ENCODE measurements around the gene GJC1. TPM values are rescaled to one million over a fixed set of nuclear protein-coding genes. Genes with fewer than 3 reads are reported as not detected.

GJC1 gene
- total RNA-seq, 1 donor from 2014 or later, result 75.2 TPM

- TF ChIP-seq CTCF (IDR thresholded peaks at IDR 0.05; ENCODE audit: unreplicated experiment), result no peak
- Mint-ChIP-seq H3K4me3 (ENCODE audit: low read depth) (no peak overlapping the region), H3K9me3 (ENCODE audit: low read depth) (no peaks in the 10 kb centered on the region), H3K27me3 (no peaks in the 10 kb centered on the region), H3K4me1 (ENCODE audit: low read depth) (no peaks in the 10 kb centered on the region), H3K36me3 (ENCODE audit: insufficient read depth) (peaks cover 22% of the 10 kb centered on the region), H3K27ac (no peak overlapping the region)
- DNase-seq (ENCODE audit: low spot score, unreplicated experiment), result no peak
Measured at GRCh38 chr17:44864831-44865230, 34.7 kb upstream of the GJC1 start.

- DNase-seq (ENCODE audit: low spot score, unreplicated experiment), result no peak
- Mint-ChIP-seq H3K27me3 (no peaks in the 10 kb centered on the region), H3K9me3 (ENCODE audit: low read depth) (no peaks in the 10 kb centered on the region), H3K4me3 (ENCODE audit: low read depth) (no peak overlapping the region), H3K27ac (no peak overlapping the region), H3K36me3 (ENCODE audit: insufficient read depth) (peaks cover 22% of the 10 kb centered on the region), H3K4me1 (ENCODE audit: low read depth) (no peaks in the 10 kb centered on the region)
- TF ChIP-seq CTCF (IDR thresholded peaks at IDR 0.05; ENCODE audit: unreplicated experiment), result no peak
Measured at GRCh38 chr17:44863061-44863918, 33.2 kb upstream of the GJC1 start.

GRCh38 chr17:44862278-44862914, 32.3 kb upstream of the GJC1 start:
- no peak for TF ChIP-seq CTCF (IDR thresholded peaks at IDR 0.05; ENCODE audit: unreplicated experiment)
- H3K36me3 Mint-ChIP-seq (ENCODE audit: insufficient read depth), result peaks cover 18% of the 10 kb centered on the region

GRCh38 chr17:44859701-44860100, 29.6 kb upstream of the GJC1 start:
- DNase-seq (ENCODE audit: low spot score, unreplicated experiment), result no peak
- H3K4me3 Mint-ChIP-seq (ENCODE audit: low read depth), result no peak overlapping the region
- H3K9me3 Mint-ChIP-seq (ENCODE audit: low read depth), result no peaks in the 10 kb centered on the region
- no peaks in the 10 kb centered on the region for H3K27me3 Mint-ChIP-seq
- peaks cover 25% of the 10 kb centered on the region for H3K36me3 Mint-ChIP-seq (ENCODE audit: insufficient read depth)
- H3K4me1 Mint-ChIP-seq (ENCODE audit: low read depth), result no peaks in the 10 kb centered on the region
- no peak for TF ChIP-seq CTCF (IDR thresholded peaks at IDR 0.05; ENCODE audit: unreplicated experiment)
- no peak overlapping the region for H3K27ac Mint-ChIP-seq

More at GRCh38 chr17:44862278-44862914, 32.3 kb upstream of the GJC1 start:
- no peak overlapping the region for H3K4me3 Mint-ChIP-seq (ENCODE audit: low read depth)
- no peak overlapping the region for H3K27ac Mint-ChIP-seq
- H3K4me1 Mint-ChIP-seq (ENCODE audit: low read depth), result no peaks in the 10 kb centered on the region
- H3K27me3 Mint-ChIP-seq, result no peaks in the 10 kb centered on the region
- DNase-seq (ENCODE audit: low spot score, unreplicated experiment), result no peak
- no peaks in the 10 kb centered on the region for H3K9me3 Mint-ChIP-seq (ENCODE audit: low read depth)

- TF ChIP-seq CTCF (IDR thresholded peaks at IDR 0.05; ENCODE audit: unreplicated experiment), result no peak
- Mint-ChIP-seq H3K9me3 (ENCODE audit: low read depth) (no peaks in the 10 kb centered on the region), H3K4me1 (ENCODE audit: low read depth) (no peaks in the 10 kb centered on the region), H3K27me3 (no peaks in the 10 kb centered on the region), H3K36me3 (ENCODE audit: insufficient read depth) (peaks cover 23% of the 10 kb centered on the region), H3K27ac (no peak overlapping the region), H3K4me3 (ENCODE audit: low read depth) (no peak overlapping the region)
- no peak for DNase-seq (ENCODE audit: low spot score, unreplicated experiment)
Measured at GRCh38 chr17:44854192-44854591, 24.1 kb upstream of the GJC1 start.

All from progenitor cell of endocrine pancreas (in vitro differentiated cells).